A172 (cell line): ENCODE measurements around the gene PUS10. TPM values are rescaled to one million over a fixed set of nuclear protein-coding genes. Genes with fewer than 3 reads are reported as not detected.
"Not testable (repeated sequence)": the region's sequence is repeated elsewhere in the genome, so short reads cannot be mapped to it uniquely, and the experiment has no call there.

Experiments
- DNase-seq: peaks from one replicate; pipeline ENCODE4 v3.0.0-alpha.2; 2015; ENCODE audit warnings: low spot score
- total RNA-seq: library from RNA; depleted of rRNA; stranded (reverse); fragments of >200 nt; shearing (Covaris generic); gene quantifications from 2 replicates; pipeline ENCODE4 v1.2.3, GENCODE V29; 2014; rRNA removed

PUS10 gene
- total RNA-seq: 5.0 and 7.5 TPM in 2 replicates

- DNase-seq: peak; percentile 41
Observed at GRCh38 chr2:61017556-61018317, at the start of gene PUS10, which contains the start of gene PEX13. PUS10 (minus strand) TSS chr2:61018255; CDS start chr2:61011890, 6,365 bp downstream. PEX13 (plus strand) TSS chr2:61017720; CDS start chr2:61017760, 40 bp downstream.

- DNase-seq: peak; percentile 81
Observed at GRCh38 chr2:61065714-61066709, 48.0 kb upstream of the PUS10 start, which contains the start of gene SANBR. SANBR (plus strand) TSS chr2:61065871; CDS start chr2:61070351, 4,480 bp downstream.

DNA sequence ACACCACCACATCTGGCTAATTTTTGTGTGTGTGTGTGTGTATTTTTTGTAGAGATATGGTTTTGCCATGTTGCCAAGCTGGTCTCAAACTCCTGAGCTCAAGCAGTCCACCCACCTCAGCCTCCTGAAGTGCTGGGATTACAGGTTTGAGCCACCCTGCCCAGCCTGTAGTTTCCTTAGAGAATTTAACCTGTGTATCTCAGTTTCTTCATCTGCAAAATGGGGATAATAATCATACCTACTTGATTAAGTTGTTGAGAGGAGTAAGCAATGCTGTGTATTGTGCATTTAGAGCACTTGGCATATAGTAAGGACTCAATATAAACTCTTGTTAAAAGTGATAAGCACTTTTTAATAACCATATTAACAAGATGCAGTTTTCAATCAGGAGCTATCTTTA, 41.3 kb upstream of the PUS10 start:
- no peak for DNase-seq

DNA sequence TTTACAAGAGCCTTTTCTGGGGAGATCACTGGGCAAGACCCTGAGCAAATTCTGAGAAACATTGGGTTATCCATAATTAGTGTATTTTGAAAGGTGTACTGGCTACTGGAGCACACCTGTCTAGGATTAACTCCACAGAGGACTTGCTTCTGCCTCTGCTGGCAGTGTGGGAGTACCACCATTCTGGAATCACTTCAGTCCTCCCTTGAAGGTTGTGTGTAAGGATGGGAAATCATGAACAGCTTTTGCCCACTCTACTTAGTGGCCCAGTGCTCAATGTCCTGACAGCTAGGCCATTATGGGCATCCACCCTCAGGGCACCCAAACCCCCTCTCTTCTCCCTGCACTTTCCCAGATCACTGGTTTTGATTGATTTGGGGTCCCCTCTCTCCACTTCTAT, 39.5 kb upstream of the PUS10 start:
- DNase-seq: no peak

- DNase-seq: no peak
Observed at GRCh38 chr2:61055557-61055956, 37.5 kb upstream of the PUS10 start.

DNA sequence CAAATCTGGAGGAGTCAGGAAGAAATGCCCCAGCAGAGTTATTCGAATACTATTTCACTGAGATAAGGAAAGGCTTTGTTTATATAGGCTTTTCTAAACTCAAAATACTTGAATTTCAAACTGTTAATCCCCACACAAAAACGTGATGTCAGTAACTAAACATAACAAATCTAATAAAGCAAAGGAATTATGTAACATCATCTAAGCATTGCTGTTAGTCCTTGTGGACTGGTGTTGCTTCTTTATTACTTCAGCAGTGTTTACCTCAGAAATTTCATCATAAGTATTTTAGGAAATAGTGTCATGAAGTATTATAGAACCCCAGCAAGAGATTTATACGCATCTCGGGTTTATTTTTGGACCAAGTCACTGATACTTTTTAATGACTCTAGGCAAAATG, 27.9 kb upstream of the PUS10 start:
- DNase-seq: no peak

DNA sequence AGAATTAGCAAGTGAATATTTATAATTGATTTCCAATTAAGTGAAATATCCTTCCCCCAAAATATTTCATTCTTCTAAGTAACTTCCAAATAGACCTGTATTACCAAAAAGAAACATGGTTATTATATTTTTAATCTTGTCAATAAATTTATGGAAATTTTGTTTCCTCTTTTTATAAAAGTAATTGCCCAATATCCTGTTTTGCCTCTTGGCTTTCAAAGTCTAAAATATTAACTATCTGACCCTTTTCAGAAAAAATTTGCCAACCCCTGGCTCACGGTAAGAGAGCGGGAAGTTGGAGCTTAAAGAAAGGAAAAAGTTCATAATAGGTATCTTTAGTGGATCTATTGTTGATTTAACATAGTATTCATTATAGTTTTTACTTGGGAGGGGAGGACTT, 27.2 kb upstream of the PUS10 start:
- DNase-seq: no peak

DNA sequence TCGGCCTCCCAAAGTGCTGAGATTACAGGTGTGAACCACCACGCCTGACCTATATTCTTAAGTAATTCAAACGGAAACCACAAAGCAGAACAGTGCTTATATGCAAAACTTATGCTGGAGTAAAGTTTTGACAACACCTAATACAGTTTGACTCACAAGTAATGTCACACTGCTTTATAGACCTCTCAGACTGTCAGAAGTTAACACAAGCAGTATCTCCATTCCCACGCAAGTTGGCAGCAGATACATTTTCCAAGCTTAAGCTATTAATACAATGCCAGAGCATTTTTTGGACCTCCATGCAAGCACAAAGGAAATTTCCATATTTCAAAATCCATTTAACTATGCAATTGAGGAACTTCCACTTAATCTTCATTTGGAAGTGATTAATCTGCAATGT, 26.6 kb upstream of the PUS10 start:
- DNase-seq: no peak

GRCh38 chr2:61042807-61043206, 24.8 kb upstream of the PUS10 start:
- DNase-seq: no peak

- DNase-seq: not testable (repeated sequence)
Observed at GRCh38 chr2:61036643-61037042, 18.6 kb upstream of the PUS10 start.

- not testable (repeated sequence) for DNase-seq
Observed at GRCh38 chr2:61034592-61034991, 16.5 kb upstream of the PUS10 start.

- no peak for DNase-seq
Observed at GRCh38 chr2:61029533-61029932, 11.5 kb upstream of the PUS10 start.

- no peak for DNase-seq
Observed at GRCh38 chr2:61023670-61024069, 5.6 kb upstream of the PUS10 start.

GRCh38 chr2:61021228-61021660, 3.2 kb upstream of the PUS10 start:
- DNase-seq: no peak

GRCh38 chr2:61018798-61019197, 743 bp upstream of the PUS10 start:
- no peak for DNase-seq

- peak; percentile 15 for DNase-seq
Observed at GRCh38 chr2:61018318-61018755, 282 bp upstream of the PUS10 start.

- DNase-seq: peak; percentile 73
Observed at GRCh38 chr2:61017003-61017555, 976 bp downstream of the PUS10 start.

- peak; percentile 4 for DNase-seq
Observed at GRCh38 chr2:61016392-61017002, 1.6 kb downstream of the PUS10 start.

- no peak for DNase-seq
Observed at GRCh38 chr2:61015976-61016375, 2.1 kb downstream of the PUS10 start.

DNA sequence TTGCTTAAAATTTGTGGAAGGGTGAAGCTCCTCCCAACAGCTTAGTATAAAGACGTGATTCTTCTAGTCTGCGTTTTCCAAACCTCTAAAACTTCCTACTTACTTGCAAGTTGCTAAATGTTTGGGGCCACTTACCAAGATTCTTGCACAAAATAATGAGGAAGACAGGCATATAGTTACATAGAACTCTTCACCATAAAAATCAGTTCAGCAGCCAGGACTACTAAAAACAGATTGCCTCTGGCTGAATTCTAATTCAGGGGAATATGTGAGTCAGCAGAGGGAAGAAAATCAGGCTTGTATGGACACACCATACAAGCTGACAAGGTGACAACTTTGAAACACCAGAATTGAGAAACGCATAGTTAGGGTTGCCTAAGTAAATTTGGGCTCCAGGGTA, 3.3 kb downstream of the PUS10 start:
- DNase-seq: no peak

- DNase-seq: no peak
Observed at GRCh38 chr2:61013382-61013781, 4.7 kb downstream of the PUS10 start.
